ENCODE results near the gene RETREG2.

RETREG2 gene

GRCh38 chr2:219234331-219234730 is 56.3 kb downstream of the RETREG2 start:
- Histone ChIP-seq H3K9me3 (ENCODE audit: control insufficient read depth, low read length) (no peaks in the 10 kb centered on the region), H3K27me3 (replicated peaks; ENCODE audit: control insufficient read depth, insufficient read depth, low read length) (no peaks in the 10 kb centered on the region), H3K4me1 (ENCODE audit: control insufficient read depth, insufficient read depth, low read length) (peaks cover 10% of the 10 kb centered on the region), H3K9ac (ENCODE audit: low read length) (no peak overlapping the region), H3K4me3 (ENCODE audit: low read length) (no peak overlapping the region), H3K36me3 (ENCODE audit: control insufficient read depth, insufficient read depth, low read length, severe bottlenecking) (peaks cover 73% of the 10 kb centered on the region)
- DNase-seq (ENCODE audit: low read depth) = no peak
